SK-MEL-5 (cell line): ENCODE results near the gene INPP5A. TPM values are rescaled to one million over a fixed set of nuclear protein-coding genes. Genes with fewer than 3 reads are reported as not detected.
"Not testable (repeated sequence)": the region's sequence is repeated elsewhere in the genome, so short reads cannot be mapped to it uniquely, and the experiment has no call there.

Experiments used
- DNase-seq: peaks from one replicate; pipeline ENCODE4 v3.0.0-alpha.2; 2016; ENCODE audit warnings: low read depth, low spot score
- in situ Hi-C: cut with HindIII; loops from 2 replicates; pipeline ENCODE4 v1.10.0; 2016; ENCODE audit warnings: low sequenced_read_pairs, high pct_unique_total_duplicates, low pct_unique_long_range_greater_than_20kb
- total RNA-seq: library from RNA; depleted of rRNA; stranded (reverse); fragments of >200 nt; shearing (Covaris generic); gene quantifications from 2 replicates; pipeline ENCODE4 v1.2.3, GENCODE V29; 2014

The INPP5A gene
- total RNA-seq, 1 experiment from 2014 or later = 11.1 TPM

DNA sequence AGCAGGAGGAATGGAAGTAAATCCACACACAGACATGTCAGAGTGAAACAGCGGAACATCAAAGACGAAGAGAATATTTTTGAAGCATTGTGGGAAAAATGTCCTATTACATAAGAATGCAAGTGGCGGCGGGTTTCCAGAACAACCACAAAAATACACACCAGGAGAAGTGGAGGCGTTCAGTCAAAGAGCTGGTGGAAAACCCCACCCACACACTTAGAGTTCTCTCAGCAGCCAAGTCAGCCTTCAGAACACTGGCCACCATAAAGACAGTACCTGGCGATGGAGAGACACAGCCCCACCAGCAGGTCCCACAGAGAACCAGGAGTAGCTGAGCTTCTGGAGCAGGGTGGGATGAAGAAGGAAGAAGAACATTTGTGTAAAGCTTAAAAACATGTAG lies 224.7 kb downstream of the INPP5A start:
- in situ Hi-C loops = no loop called here
- no peak for DNase-seq

DNA sequence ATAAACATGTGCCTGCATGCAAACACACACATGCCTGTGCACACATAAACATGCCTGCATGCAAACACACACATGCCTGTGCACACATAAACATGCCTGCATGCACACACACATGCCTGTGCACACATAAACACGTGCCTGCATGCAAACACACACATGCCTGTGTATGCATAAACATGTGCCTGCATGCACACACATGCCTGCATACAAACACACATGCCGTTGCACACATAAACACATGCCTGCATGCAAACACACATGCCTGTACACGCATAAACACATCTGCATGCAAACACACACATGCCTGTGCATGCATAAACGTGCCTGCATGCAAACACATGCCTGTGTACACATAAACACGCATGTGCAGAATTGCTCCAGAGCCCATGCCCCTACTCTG lies 226.0 kb downstream of the INPP5A start:
- no peak for DNase-seq
- in situ Hi-C loops = no loop called here

DNA sequence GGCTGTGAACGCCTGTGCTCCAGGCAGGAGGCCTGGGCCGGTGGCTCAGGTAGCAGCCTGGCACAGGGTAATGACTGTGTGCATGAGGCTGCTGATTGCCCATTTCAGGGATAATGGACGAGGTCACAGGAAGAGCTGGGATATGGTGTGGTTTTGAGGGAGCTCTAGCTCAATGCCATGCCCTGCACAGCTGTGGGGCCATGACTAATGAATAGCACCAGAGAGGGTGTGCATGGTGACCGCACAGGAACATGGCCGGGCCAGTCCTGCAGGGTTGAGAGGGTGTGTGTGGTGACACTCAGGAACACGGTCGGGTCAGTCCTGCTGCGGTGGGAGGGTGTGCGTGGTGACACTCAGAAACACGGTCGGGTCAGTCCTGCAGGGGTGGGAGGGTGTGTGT lies 226.5 kb downstream of the INPP5A start:
- in situ Hi-C loops = no loop called here

DNA sequence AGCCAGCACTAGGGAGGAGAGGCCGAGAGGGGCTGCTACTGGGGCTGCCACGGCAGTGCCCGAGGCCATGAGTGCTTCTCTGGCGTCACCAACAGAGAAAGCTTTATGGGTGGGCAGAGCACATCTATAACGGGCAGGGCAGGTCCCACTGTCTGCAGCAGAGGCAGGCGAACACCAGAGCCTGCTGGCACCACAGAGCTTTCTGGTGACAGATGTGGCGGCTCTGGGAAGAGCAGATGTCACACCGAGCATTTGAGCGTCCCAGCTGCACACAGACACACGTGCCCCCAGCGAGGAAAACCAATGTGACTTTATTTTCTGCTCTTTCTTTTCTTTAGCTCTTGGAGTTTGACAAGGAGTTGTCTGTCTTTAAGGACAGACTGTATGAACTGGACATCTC lies 227.8 kb downstream of the INPP5A start:
- no peak for DNase-seq
- in situ Hi-C loops = no loop called here

More for the DNA sequence above, 226.5 kb downstream of the INPP5A start:
- DNase-seq = no peak

DNA sequence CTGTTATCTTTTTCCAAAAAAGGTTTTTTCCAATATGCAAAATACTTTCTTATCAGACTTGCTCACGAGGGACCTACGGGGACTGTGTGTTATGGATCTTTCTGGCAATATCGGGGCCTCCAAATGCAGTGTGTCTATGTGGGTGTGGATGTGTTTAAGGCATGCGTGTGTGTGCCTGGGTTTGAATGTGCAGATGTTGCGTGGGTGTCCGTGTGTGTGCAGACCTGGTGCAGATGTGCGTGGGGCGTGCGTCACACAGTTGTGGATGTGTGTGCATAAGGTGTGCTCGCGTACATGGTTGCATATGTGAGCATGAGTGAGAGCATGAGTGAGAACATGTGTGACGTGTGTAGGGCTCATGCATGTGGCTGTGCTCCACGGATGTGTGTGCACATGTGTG lies 228.7 kb downstream of the INPP5A start:
- in situ Hi-C loops = no loop called here
- no peak for DNase-seq

DNA sequence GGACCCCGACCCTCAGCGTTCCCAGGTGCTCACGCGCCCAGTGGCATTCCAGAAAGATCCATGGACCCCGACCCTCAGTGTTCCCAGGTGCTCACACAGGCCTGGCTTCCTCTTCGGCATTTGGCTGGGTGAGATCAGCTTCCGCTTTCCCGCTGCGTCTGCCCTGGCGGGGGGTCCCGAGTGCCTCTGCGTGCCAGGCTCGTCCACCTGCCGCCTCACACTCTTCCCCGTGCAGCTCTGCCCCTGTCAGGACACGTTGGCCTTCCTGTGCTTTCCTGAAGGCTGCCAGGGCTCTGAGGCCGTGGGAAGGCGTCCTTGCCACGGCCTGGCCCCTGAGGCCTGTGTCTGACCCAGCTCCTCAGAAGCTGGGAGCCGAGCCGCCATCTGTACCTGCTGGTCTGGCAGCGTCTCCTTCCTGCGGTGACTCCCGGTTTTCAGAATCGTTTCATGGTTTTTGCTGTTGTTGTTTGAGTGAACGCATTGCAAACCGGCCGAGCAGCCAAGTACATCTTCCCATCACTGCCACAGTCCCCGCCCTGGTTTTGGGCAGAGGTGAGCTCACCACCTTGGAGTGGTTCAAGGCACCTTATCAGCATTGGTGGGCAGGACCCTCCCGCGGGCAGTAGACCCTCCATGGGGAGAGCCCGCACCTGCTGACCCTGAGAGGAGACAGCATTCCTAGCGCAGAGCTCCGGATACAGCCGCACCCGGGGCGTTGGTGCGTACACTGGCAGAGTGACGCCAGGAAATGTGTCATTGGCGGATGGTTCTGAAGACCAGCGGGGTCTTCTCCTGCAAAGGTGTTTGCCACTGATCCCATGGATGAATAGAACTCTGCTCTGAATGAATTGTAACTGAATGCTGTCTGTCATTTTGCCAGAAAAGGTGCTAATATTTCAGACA lies 231.0 kb downstream of the INPP5A start:
- no peak for DNase-seq
- in situ Hi-C loops = no loop called here

DNA sequence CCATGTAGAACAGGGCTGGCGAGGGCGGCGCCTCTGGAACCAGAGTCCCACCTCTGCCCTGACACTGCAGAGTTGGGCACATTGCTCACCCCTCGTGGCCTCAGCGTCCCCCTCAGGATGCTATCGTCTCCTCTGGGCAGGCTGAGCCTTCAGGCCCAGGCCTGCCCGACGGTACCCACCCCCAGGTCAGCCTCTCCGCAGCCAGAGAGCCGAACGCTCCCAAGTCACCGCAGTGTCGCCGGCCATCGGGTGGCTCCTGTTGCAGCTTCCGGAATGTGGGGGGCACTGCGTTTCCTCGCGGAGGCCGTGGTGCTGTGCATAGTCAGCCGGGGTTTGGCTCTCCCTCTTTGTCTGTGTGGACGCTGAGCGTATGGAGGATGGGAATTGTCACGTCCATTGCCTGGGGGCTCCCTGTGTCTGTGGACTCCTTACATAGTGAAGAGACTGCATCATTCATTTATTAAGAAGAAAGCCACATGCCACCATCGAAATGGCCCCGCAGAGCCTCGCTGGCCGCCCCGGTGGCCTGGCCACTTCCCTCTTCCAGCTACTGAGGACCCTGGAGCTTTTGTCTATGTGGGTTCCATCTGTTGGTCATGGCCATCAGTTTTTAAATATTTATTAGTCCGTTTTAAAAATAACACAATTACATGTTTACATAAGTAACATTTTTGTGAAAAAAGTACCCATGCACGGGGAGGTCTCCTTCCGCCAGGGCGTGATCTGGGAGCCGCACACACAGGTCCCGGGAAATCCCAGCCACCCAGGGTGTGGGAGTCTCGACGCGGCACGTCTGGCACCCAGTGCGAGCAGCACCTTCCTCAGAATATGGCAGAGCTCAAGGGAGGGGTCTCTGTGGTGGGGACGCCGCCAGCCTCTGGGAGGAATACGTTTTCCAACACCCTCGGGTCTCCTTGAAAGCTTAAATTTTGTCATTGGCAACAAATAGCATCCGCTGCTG lies 232.8 kb downstream of the INPP5A start:
- DNase-seq = no peak
- in situ Hi-C loops = no loop called here

DNA sequence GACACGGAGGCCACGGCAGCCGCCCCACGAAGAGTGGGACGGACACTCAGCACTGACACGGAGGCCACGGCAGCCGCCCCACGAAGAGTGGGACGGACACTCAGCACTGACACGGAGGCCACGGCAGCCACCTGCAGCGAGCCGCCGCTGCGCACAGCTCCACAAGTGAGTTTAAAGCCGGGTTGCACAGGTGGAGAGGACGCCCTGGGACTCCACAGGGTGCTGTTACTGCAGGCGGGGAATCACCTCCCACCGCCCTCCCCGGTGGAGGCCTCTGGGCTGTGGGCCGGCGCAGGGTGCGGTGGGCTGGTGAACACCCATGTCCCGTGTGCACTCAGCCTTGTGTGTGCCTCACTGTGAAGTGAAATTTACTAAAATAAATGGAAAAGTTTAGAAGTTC lies 235.2 kb downstream of the INPP5A start:
- in situ Hi-C loops = not testable (repeated sequence)

DNA sequence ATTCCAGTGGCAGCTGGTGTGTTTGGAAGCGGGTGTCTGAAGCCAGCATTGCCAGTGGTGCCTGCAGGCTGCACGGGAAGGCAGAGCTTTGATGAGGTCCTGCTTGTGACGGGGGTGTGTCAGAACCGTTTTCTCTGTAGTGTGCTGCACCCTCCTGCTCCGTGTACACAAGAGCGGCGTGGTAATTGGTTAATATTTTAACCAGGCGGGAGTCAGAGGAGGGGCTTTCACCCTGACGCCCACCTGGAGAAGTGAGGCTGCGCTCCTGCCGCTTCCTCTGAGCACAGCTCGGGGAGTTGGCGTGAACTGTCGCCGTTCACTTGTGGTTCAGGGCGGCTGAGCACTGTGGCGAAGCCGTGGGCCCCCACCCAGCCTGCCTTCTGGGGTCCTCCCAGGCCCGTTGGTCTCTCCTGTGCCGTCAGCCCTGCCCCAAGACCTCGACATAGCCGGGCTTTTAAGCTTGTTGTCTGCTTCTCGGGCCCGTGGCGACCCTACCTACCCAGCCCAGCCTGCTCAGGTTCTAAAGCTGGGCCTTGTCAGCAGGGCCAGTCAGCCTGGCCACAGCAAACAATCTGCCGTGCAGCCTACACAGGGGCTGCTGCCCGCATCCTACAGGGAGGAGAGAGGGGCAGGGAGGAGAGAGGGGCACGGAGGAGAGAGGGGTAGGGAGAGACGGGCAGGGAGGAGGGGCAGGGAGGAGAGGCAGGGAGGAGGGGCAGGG lies 236.8 kb downstream of the INPP5A start:
- no peak for DNase-seq
- in situ Hi-C loops = no loop called here

More for the DNA sequence above, 235.2 kb downstream of the INPP5A start:
- DNase-seq = not testable (repeated sequence)

DNA sequence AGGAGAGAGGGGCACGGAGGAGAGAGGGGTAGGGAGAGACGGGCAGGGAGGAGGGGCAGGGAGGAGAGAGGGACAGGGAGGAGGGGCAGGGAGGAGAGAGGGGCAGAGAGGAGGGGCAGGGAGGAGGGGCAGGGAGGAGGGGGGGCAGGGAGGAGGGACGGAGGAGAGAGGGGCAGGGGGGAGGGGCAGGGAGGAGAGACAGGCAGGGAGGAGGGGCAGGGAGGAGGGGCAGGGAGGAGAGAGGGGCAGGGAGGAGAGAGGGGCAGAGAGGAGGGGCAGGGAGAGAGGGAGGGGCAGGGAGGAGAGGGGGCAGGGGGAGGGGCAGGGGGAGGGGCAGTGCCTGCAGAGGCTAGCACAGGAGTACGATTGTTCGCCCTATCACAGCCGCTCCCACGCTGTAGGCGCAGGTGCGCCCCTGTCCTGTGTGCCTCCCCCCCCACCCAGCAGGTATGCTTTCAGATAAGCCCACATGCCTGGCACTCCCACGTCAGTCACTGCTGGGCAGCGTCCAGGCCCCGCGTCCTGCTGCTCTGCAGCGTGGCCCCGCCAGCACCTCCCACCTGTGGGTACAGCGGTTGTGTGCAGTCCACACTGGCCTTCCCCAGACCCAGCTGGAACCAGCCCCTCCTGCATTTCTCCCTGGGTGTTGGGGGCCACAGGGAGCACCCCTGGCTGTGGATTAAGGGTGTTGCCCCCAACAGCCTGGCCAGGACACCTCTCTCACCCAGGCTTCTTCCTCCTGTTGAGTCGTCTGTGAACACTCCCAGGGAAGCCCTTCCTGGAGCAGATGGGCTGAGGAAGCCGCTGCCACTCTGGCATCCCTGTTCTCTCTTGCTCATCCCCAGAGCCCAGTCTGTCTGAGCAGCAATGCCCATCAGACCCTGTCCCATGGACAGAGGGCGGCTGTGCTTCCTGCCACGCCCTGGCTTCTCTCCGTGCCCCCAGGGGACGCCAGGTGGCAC lies 237.6 kb downstream of the INPP5A start:
- DNase-seq = no peak
- in situ Hi-C loops = no loop called here

DNA sequence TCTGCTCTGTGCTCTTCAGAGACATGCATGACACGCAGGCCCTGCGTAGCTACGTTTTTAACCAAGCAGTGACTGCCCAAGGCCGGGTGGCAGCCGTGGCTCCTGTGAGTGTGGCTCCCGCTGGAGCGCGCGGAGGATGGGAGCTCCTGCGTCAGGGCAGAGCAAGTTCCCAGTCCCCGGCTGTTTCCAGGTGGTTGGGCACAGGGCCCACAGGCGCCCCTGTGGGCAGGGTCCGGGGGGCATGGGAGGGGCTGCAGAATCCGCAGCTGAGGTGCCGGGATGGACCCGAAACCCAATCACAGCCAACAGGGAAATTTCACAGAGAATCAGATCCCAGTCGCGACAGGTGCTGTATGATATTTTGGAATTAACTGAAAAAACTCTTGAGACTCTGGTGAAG lies 238.6 kb downstream of the INPP5A start:
- in situ Hi-C loops = no loop called here

DNA sequence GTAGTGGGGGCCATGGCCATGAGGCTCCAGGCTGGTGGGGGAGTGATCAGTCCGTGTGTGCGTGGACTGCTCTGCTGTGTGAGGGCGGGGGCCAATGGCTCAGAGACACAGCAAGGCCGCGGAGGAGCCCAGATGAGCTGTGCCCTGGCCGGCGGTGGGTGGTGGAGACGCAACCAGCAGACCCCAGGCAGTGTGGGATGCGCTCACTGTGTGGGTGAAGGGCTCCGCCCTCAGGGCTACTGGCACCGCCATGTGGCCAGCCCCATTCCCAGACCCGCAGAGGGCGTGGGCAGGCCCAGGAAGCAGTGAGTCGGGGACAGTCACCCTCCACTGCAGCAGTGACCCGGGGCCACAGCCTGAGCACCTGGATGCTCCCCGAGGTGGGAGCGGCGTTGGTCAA lies 239.2 kb downstream of the INPP5A start:
- in situ Hi-C loops = no loop called here
- no peak for DNase-seq

More for the DNA sequence above, 238.6 kb downstream of the INPP5A start:
- DNase-seq = no peak

DNA sequence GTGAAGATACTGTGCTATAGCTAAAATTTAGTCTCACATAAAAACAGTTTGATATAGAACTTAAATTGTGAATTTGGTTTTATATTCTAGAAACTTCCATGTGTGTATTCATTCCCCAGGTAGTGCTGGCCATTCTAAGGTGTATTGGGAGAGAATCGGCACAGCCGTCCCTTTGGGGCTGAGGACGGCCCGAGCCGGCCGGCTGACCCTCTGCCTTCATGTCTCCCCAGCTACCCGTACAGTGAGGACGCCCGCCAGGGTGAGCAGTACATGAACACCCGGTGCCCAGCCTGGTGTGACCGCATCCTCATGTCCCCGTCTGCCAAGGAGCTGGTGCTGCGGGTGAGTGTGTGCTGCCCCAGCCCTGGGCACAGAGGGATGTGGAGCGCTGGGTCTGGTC lies 239.9 kb downstream of the INPP5A start:
- in situ Hi-C loops = no loop called here
- no peak for DNase-seq

DNA sequence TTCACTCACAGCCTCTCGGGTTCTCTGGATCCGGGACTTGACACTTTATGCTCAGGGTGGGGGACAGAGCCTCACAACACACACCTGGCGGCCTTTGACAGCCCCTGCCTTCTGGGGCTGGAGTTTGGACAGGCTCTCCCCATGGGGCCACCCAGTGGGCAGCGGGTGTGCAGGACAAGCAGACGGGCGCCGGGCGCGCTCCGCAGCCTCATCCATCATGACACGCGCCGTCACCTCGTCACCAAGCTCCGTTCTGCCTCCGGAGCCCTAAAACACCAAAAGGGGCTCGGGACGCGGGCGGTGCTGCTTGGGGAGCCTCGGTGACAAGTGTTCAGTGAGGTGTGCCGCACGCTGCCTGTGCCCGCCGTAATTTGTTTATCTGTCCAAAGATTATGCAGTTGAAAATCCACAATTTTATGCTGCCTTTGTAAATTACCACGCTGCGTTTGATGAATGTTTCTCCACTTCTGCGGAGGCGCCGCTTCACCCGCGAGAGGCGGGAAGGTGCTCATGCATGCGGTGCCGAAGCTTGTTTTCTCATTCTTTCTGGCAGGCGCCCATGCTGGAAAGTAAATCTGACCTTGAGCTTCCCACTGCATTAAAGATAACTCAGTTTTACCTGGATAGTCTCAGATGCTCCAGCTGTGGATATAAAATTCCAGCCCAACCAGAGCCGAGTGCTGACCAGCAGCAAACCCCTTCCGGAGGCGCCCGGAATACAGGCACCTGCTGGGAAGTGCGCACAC lies 242.1 kb downstream of the INPP5A start:
- DNase-seq = no peak
- in situ Hi-C loops = no loop called here

DNA sequence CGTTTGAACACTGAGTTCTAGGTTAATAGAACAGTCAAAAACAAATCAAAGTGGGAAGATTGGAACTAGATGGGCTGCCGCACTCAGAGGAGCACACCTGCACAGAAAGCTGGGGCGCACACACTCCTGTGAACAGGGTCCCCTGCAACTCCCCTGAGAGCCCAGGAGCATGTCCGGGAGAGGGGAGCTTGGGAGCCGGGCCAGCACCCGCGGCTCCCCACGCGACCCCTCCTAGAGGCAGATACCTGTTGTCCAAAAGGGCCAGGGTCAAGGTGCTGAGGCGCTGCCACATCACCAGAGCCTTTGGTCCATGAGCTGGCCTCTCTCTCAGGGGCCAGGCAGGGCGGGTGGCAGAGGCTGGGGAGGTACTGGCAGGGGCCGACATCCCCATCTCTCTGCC lies 242.8 kb downstream of the INPP5A start:
- no peak for DNase-seq
- in situ Hi-C loops = no loop called here

DNA sequence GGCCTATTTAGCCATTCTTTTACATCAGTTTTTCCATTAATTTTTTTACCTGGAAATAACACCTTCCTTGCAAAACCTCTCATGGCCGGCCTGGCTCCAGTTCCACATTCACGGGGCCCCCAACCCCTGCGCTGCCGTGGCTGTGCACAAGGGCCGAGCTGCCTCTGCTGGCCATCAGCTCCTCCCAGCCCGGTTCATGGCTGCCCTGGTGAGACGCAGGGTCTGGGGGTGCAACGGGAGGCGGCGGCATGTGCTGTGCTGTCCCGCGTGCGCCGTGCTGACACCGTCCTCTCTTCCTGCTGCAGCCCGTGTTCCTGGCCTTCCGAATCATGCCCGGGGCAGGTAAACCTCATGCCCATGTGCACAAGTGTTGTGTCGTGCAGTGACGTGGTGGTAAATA lies 244.0 kb downstream of the INPP5A start:
- no peak for DNase-seq
- in situ Hi-C loops = no loop called here
